Fibroblast of villous mesenchyme (primary cell): ENCODE measurements around the gene HBEGF. TPM values are rescaled to one million over a fixed set of nuclear protein-coding genes. Genes with fewer than 3 reads are reported as not detected.

ENCODE experiments used
- DNase-seq: peaks from one replicate; pipeline ENCODE4 v3.0.0-alpha.2; 2010; ENCODE audit warnings: low read depth
- H3K4me3 ChIP-seq: 2 replicates; pipeline ENCODE4 v1.5.1; 2011; ENCODE audit warnings: low read depth, mild to moderate bottlenecking, low read length
- total RNA-seq: library from RNA; depleted of rRNA; stranded (reverse); fragments of >200 nt; gene quantifications from 2 replicates; pipeline ENCODE4 v1.2.3, GENCODE V29; 2012
- TF ChIP-seq, protein P1 (sequence below): IDR thresholded peaks from 2 replicates; pipeline ENCODE4 v1.5.1; 2012; ENCODE audit warnings: low read depth, mild to moderate bottlenecking, low read length; ENCODE audit not compliant: insufficient read depth

The HBEGF gene
- total RNA-seq, 1 donor = 9.5 TPM

DNA sequence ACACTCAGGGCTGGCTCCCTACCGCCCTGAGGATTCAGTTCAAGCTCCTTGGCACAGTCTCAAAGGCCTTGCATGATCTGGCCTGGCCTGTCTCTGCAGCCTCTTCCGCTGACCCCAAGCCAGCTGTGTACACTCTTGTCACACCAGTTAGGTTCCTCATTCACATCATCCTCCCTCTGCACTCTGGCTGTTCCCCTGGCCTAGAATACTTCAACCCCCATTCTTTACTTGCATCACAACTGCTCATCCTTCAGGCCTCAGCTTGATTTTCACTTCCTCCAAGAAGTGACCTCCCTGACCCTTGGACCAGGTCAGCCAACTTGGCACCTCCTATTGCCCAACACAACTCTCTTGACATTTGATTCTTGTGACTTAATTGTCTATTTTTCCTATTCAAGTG lies 24.6 kb downstream of the HBEGF start:
- no peak for DNase-seq
- TF ChIP-seq, protein P1, sequence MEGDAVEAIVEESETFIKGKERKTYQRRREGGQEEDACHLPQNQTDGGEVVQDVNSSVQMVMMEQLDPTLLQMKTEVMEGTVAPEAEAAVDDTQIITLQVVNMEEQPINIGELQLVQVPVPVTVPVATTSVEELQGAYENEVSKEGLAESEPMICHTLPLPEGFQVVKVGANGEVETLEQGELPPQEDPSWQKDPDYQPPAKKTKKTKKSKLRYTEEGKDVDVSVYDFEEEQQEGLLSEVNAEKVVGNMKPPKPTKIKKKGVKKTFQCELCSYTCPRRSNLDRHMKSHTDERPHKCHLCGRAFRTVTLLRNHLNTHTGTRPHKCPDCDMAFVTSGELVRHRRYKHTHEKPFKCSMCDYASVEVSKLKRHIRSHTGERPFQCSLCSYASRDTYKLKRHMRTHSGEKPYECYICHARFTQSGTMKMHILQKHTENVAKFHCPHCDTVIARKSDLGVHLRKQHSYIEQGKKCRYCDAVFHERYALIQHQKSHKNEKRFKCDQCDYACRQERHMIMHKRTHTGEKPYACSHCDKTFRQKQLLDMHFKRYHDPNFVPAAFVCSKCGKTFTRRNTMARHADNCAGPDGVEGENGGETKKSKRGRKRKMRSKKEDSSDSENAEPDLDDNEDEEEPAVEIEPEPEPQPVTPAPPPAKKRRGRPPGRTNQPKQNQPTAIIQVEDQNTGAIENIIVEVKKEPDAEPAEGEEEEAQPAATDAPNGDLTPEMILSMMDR = no peak
- H3K4me3 ChIP-seq = no peak overlapping the region

DNA sequence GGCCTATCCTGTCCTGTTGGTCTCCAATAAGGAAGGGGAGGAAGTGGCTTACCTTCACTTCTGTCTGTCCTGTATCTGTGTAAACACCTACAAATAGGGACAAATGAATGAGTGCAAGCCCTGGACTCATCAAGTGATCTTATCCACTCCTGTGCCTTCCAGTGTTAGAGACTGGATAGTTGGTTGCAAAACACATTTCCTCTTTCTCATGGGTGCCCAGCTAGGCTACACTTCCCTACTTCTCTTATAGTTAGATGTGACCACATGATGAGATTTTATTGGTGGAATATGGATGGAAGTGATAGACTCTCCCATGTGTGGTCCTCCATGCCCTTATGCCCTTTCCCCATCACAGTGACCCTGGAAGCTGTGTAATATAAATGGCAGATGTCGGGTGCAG lies 26.6 kb downstream of the HBEGF start:
- H3K4me3 ChIP-seq = no peak overlapping the region
- DNase-seq = no peak
- TF ChIP-seq, protein P1 = no peak

DNA sequence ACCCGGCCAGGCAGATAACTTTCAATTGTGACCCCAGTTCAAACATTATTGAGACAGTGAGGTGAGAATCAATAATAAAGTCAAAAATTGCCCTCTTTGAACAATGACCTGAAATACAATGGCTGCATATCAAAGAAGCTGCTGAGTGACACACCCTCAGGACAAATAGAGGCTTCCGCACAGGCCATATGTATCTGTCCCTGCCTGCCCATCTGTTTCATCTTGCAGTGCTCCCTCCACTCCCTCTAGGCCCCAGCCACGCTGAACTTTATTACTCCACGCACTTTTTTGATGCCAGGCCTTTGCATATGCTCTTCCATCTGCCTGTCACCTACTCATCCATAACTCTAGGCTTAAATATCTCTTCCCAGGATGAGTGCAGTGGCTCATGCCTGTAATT lies 27.6 kb downstream of the HBEGF start:
- DNase-seq = no peak
- no peak overlapping the region for H3K4me3 ChIP-seq
- TF ChIP-seq, protein P1 = no peak

DNA sequence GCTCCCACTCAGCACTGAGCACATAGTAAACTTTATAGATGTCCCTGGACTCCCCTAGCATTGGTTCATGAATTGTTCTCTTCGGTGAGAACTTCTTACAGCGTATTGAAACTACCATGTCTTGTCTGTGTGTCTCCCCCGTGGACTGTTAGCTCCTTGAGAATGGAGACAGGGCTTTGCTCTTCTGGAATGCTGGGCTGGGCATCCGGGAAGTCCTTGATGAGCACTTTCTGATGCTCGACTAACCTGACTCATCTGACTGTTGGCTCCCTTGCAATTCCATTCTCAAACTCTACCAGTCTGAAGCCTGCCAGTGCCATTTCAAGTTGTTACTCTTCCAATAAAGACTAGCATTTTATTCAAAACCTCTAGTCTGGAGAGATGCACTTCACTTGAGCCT lies 28.5 kb downstream of the HBEGF start:
- TF ChIP-seq, protein P1 = no peak
- no peak overlapping the region for H3K4me3 ChIP-seq
- no peak for DNase-seq

DNA sequence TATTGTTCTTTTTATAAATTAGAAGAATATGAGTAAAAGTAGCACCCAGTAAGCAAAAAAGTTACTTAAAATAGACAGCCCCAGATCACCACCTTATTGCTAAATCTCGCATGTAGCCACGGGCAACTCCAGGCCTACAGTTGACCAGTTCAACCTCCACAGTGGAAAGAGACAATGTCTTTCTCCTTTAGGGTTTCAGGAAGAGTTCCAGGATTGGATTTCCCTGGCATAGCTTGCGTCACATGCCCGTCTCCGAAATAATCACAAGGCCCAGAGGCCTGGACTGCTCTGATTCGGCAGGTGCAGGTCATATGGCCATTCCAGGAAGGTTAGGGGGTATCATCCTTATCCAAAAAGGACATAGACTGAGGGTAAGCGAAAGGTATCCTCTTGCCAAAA lies 33.6 kb downstream of the HBEGF start:
- TF ChIP-seq, protein P1 = no peak
- DNase-seq = no peak
- no peak overlapping the region for H3K4me3 ChIP-seq

DNA sequence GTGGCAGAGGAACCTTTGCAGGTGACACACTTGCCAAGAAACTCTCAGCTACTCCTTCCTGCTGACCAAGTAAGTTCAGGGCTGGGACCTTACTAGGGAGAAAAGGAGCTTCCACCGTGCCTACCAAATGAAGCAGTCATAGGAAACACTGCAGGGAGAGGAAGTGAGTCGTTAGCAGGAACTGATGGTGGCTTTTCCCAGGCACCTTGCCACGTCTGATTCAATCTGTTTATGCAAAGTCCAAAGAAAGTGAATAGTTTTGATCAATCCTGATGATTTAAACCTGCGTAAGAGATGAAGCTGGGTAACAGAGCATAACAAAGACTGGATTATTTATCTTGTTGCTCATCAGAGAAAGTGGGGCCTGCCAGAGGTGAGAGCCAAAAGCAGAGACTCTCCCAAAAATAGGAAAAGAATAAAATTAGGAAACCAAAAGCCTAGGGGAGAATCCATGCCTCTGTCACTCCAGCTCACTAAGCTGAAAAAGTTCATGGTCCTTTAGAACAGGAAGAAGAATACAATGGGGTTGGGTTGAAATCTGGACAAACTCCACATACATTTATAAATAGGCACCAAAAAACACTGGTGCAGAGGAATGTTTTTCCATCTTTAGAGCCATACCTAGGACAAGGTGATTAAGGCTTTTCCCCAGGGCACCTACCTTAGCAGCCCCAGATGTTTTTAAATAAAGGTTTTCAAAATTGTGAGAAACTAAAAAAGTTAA lies 34.2 kb downstream of the HBEGF start:
- peak; percentile 76 for DNase-seq
- no peak overlapping the region for H3K4me3 ChIP-seq

More for the DNA sequence above, 34.2 kb downstream of the HBEGF start:
- TF ChIP-seq, protein P1 = no peak
